Measurements from ENCODE around the gene SYT15. TPM values are rescaled to one million over a fixed set of nuclear protein-coding genes. Genes with fewer than 3 reads are reported as not detected.
"Not testable (repeated sequence)": the region's sequence is repeated elsewhere in the genome, so short reads cannot be mapped to it uniquely, and the experiment has no call there.

SYT15 gene
- total RNA-seq, 1 experiment from 2014 or later = 0.64 TPM

- intact Hi-C loops (cut with micrococcal nuclease; ENCODE audit: unreplicated experiment); H3K36me3 ChIP-seq (ENCODE audit: insufficient read depth, low read length, poor library complexity, severe bottlenecking); BruUV-seq (replicated peaks): not testable (repeated sequence)
These were observed 61.1 kb downstream of the SYT15 start for GRCh38 chr10:46640005-46640404.

More at GRCh38 chr10:46640005-46640404, 61.1 kb downstream of the SYT15 start:
- H3K4me1 ChIP-seq (ENCODE audit: insufficient read depth, low read length, poor library complexity, severe bottlenecking); H3K9me3 ChIP-seq (ENCODE audit: low read depth, low read length, poor library complexity, severe bottlenecking); H3K27ac ChIP-seq (ENCODE audit: low read depth, low read length, poor library complexity, severe bottlenecking); H3K4me3 ChIP-seq (ENCODE audit: low read depth, low read length, poor library complexity, severe bottlenecking); H3K27me3 ChIP-seq (replicated peaks; ENCODE audit: insufficient read depth, low read depth, low read length, poor library complexity); POLR2A ChIA-PET (ENCODE audit: low non-redundant PET); DNase-seq (ENCODE audit: low spot score); CTCF ChIA-PET: not testable (repeated sequence)

Other genes starting within 250 kb of the SYT15 start
- gene ANXA8L1, start 203.4 kb upstream of the SYT15 start, total RNA-seq (2021) = not detected in 2 replicates
- gene NPY4R, start 113.2 kb upstream of the SYT15 start, total RNA-seq (2021) = not detected in 2 replicates
- not detected in 2 replicates for gene GPRIN2, start 22.5 kb upstream of the SYT15 start, total RNA-seq (2021)

All from A673 (cell line).